Stimulated activated effector memory CD8-positive, alpha-beta T cell treated with anti-CD3 and anti-CD28 coated beads, Interleukin-12 subunit alpha, Interleukin-12 subunit beta, amount 100 ng/mL, for 72 hours (primary cell): ENCODE data around the gene IKBKE.

Source experiments
- ATAC-seq: fragments of 150-1000 bp; cut with Tn5 transposase; 2 replicates; pipeline ENCODE4 v1.10.0; 2021
- DNase-seq, 2 donors: peaks; one replicate each; pipeline ENCODE4 v3.0.0; 2021 to 2022; ENCODE audit warnings: low spot score in 2 of 2
- H3K27ac Mint-ChIP-seq: one replicate; pipeline ENCODE4 v1.8.0; 2022; ENCODE audit warnings: mild to moderate bottlenecking, mixed read lengths
- H3K36me3 Mint-ChIP-seq: one replicate; pipeline ENCODE4 v1.8.0; 2022; ENCODE audit warnings: mild to moderate bottlenecking, mixed read lengths
- H3K4me1 Mint-ChIP-seq: one replicate; pipeline ENCODE4 v1.8.0; 2022; ENCODE audit warnings: mixed read lengths
- H3K4me3 Mint-ChIP-seq: one replicate; pipeline ENCODE4 v1.8.0; 2022; ENCODE audit warnings: mild to moderate bottlenecking, mixed read lengths
- H3K9me3 Mint-ChIP-seq: one replicate; pipeline ENCODE4 v1.8.0; 2022; ENCODE audit warnings: mixed read lengths

The IKBKE gene

GRCh38 chr1:206492589-206492988, 22.3 kb downstream of the IKBKE start:
- Mint-ChIP-seq H3K4me1 (peaks cover 35% of the 10 kb centered on the region), H3K27ac (peak overlapping the region; percentile 8), H3K4me3 (no peak overlapping the region), H3K9me3 (no peaks in the 10 kb centered on the region), H3K36me3 (peaks cover 72% of the 10 kb centered on the region)
- ATAC-seq (no peak), DNase-seq (no peak)

- Mint-ChIP-seq H3K9me3 (no peaks in the 10 kb centered on the region), H3K27ac (no peak overlapping the region), H3K4me1 (peaks cover 30% of the 10 kb centered on the region), H3K4me3 (no peak overlapping the region), H3K36me3 (peaks cover 71% of the 10 kb centered on the region)
- no peak for ATAC-seq
- DNase-seq, result no peak
These were observed 23.0 kb downstream of the IKBKE start for GRCh38 chr1:206493279-206493678.

GRCh38 chr1:206495011-206495461, 24.8 kb downstream of the IKBKE start:
- H3K27ac Mint-ChIP-seq, result peak overlapping the region; percentile 64
- peaks cover 27% of the 10 kb centered on the region for H3K4me1 Mint-ChIP-seq
- DNase-seq, result no peak
- peaks cover 77% of the 10 kb centered on the region for H3K36me3 Mint-ChIP-seq
- no peak for ATAC-seq
- H3K4me3 Mint-ChIP-seq, result no peak overlapping the region
- H3K9me3 Mint-ChIP-seq, result no peaks in the 10 kb centered on the region

GRCh38 chr1:206495493-206496046, 25.3 kb downstream of the IKBKE start:
- ATAC-seq, result no peak
- no peak for DNase-seq
- H3K4me1 Mint-ChIP-seq, result peaks cover 24% of the 10 kb centered on the region
- H3K9me3 Mint-ChIP-seq, result no peaks in the 10 kb centered on the region
- peaks cover 77% of the 10 kb centered on the region for H3K36me3 Mint-ChIP-seq
- no peak overlapping the region for H3K4me3 Mint-ChIP-seq
- H3K27ac Mint-ChIP-seq, result peak overlapping the region; percentile 97

GRCh38 chr1:206496131-206496793, 26.0 kb downstream of the IKBKE start:
- Mint-ChIP-seq H3K36me3 (peaks cover 70% of the 10 kb centered on the region), H3K4me1 (peaks cover 17% of the 10 kb centered on the region), H3K27ac (peak overlapping the region; percentile 97), H3K9me3 (no peaks in the 10 kb centered on the region), H3K4me3 (no peak overlapping the region)
- DNase-seq (no peak), ATAC-seq (peak; percentile 49)

GRCh38 chr1:206497363-206497762, 27.1 kb downstream of the IKBKE start:
- Mint-ChIP-seq H3K27ac (peak overlapping the region; percentile 97), H3K4me3 (no peak overlapping the region), H3K4me1 (peaks cover 15% of the 10 kb centered on the region), H3K36me3 (peaks cover 59% of the 10 kb centered on the region), H3K9me3 (no peaks in the 10 kb centered on the region)
- ATAC-seq, result no peak
- no peak for DNase-seq

GRCh38 chr1:206497774-206498173, 27.5 kb downstream of the IKBKE start:
- DNase-seq (no peak), ATAC-seq (no peak)
- H3K36me3 Mint-ChIP-seq, result peaks cover 55% of the 10 kb centered on the region
- H3K4me1 Mint-ChIP-seq, result peaks cover 15% of the 10 kb centered on the region
- no peak overlapping the region for H3K4me3 Mint-ChIP-seq
- H3K9me3 Mint-ChIP-seq, result no peaks in the 10 kb centered on the region
- H3K27ac Mint-ChIP-seq, result peak overlapping the region; percentile 97

GRCh38 chr1:206498685-206499084, 28.4 kb downstream of the IKBKE start:
- peaks cover 21% of the 10 kb centered on the region for H3K4me1 Mint-ChIP-seq
- H3K36me3 Mint-ChIP-seq, result peaks cover 46% of the 10 kb centered on the region
- no peaks in the 10 kb centered on the region for H3K9me3 Mint-ChIP-seq
- ATAC-seq (no peak), DNase-seq (no peak)
- peak overlapping the region; percentile 97 for H3K27ac Mint-ChIP-seq
- no peak overlapping the region for H3K4me3 Mint-ChIP-seq

- no peak overlapping the region for H3K4me3 Mint-ChIP-seq
- H3K36me3 Mint-ChIP-seq, result peaks cover 36% of the 10 kb centered on the region
- H3K27ac Mint-ChIP-seq, result no peak overlapping the region
- ATAC-seq (no peak), DNase-seq (no peak)
- H3K9me3 Mint-ChIP-seq, result no peaks in the 10 kb centered on the region
- peaks cover 35% of the 10 kb centered on the region for H3K4me1 Mint-ChIP-seq
These were observed 29.8 kb downstream of the IKBKE start for GRCh38 chr1:206500046-206500445.

- Mint-ChIP-seq H3K36me3 (peaks cover 21% of the 10 kb centered on the region), H3K4me1 (peaks cover 41% of the 10 kb centered on the region), H3K9me3 (no peaks in the 10 kb centered on the region), H3K4me3 (no peak overlapping the region), H3K27ac (no peak overlapping the region)
- no peak for ATAC-seq
- no peak for DNase-seq
These were observed 31.6 kb downstream of the IKBKE start for GRCh38 chr1:206501881-206502280.

- Mint-ChIP-seq H3K4me3 (no peak overlapping the region), H3K27ac (no peak overlapping the region), H3K4me1 (peaks cover 36% of the 10 kb centered on the region), H3K36me3 (peaks cover 17% of the 10 kb centered on the region), H3K9me3 (no peaks in the 10 kb centered on the region)
- DNase-seq, result no peak
- no peak for ATAC-seq
These were observed 32.1 kb downstream of the IKBKE start for GRCh38 chr1:206502403-206502802.

- no peak overlapping the region for H3K27ac Mint-ChIP-seq
- ATAC-seq, result no peak
- no peak overlapping the region for H3K4me3 Mint-ChIP-seq
- no peaks in the 10 kb centered on the region for H3K9me3 Mint-ChIP-seq
- peaks cover 16% of the 10 kb centered on the region for H3K36me3 Mint-ChIP-seq
- no peak for DNase-seq
- peaks cover 36% of the 10 kb centered on the region for H3K4me1 Mint-ChIP-seq
These were observed 32.5 kb downstream of the IKBKE start for GRCh38 chr1:206502812-206503211.

GRCh38 chr1:206503591-206504362, 33.5 kb downstream of the IKBKE start:
- Mint-ChIP-seq H3K4me1 (peaks cover 43% of the 10 kb centered on the region), H3K36me3 (peaks cover 11% of the 10 kb centered on the region), H3K27ac (peak overlapping the region; percentile 8), H3K9me3 (no peaks in the 10 kb centered on the region), H3K4me3 (peak overlapping the region; percentile 18)
- DNase-seq (peak; percentile 37 to 80), ATAC-seq (peak; percentile 88)

- DNase-seq (no peak), ATAC-seq (no peak)
- H3K36me3 Mint-ChIP-seq, result peaks cover 9% of the 10 kb centered on the region
- peak overlapping the region; percentile 18 for H3K4me3 Mint-ChIP-seq
- H3K4me1 Mint-ChIP-seq, result peaks cover 48% of the 10 kb centered on the region
- H3K27ac Mint-ChIP-seq, result peak overlapping the region; percentile 8
- no peaks in the 10 kb centered on the region for H3K9me3 Mint-ChIP-seq
These were observed 34.1 kb downstream of the IKBKE start for GRCh38 chr1:206504363-206504713.

GRCh38 chr1:206505702-206506355, 35.6 kb downstream of the IKBKE start:
- DNase-seq, result peak in 1 of 2 donors; percentile 56
- H3K4me3 Mint-ChIP-seq, result peak overlapping the region; percentile 73

More at GRCh38 chr1:206505702-206506355, 35.6 kb downstream of the IKBKE start:
- Mint-ChIP-seq H3K36me3 (peaks cover 9% of the 10 kb centered on the region), H3K27ac (no peak overlapping the region), H3K4me1 (peaks cover 54% of the 10 kb centered on the region), H3K9me3 (no peaks in the 10 kb centered on the region)
- no peak for ATAC-seq
